GM12878 (cell line): Measurements from ENCODE around the gene DPM2. TPM values are rescaled to one million over a fixed set of nuclear protein-coding genes. Genes with fewer than 3 reads are reported as not detected.

Experiments used
- ATAC-seq: fragments of 200-7000 bp; cut with Tn5 transposase; 3 replicates; pipeline ENCODE4 v1.9.1; 2020; ENCODE audit warnings: mild to moderate bottlenecking, moderate library complexity
- BruUV-seq: library from RNA; stranded (reverse); fragments of 400-500 nt; replicated peaks from 2 replicates; lab custom pipeline; 2021; lab: Mats Ljungman, UMichigan
- CTCF ChIA-PET: fragments of 300-600 bp; sonication (Branson Sonifier 250); formaldehyde crosslinking; extraction: SDS; loops from one replicate; lab custom pipeline; 2021; ENCODE audit warnings: inconsistent platforms; lab: Yijun Ruan, JAX
- POLR2A ChIA-PET: fragments of 350-600 bp; formaldehyde crosslinking; extraction: SDS; loops from one replicate; lab custom pipeline; 2021; ENCODE audit warnings: inconsistent platforms; lab: Charles Lee
- RAD21 ChIA-PET: fragments of 300-600 bp; sonication (Branson Sonifier 250); formaldehyde crosslinking; loops from one replicate; lab custom pipeline; 2023; ENCODE audit warnings: antibody characterized with exemption; ENCODE audit not compliant: unreplicated experiment; lab: Charles Lee
- SMC1A ChIA-PET: fragments of 300-600 bp; sonication (Branson Sonifier 250); formaldehyde crosslinking; loops from one replicate; lab custom pipeline; 2023; ENCODE audit not compliant: unreplicated experiment, uncharacterized antibody; lab: Charles Lee
- DNase-seq: peaks from one replicate; pipeline ENCODE4 v3.0.0-alpha.2; 2011; ENCODE audit warnings: low read depth, low spot score
- FAIRE-seq: peaks from 3 replicates; lab custom pipeline; 2011; peaks lifted over from hg19 to GRCh38; lab: Jason Lieb, UNC
- H2AFZ ChIP-seq: 2 replicates; pipeline ENCODE4 v1.6.0; 2011; ENCODE audit warnings: low read depth, low read length, control low read depth; ENCODE audit not compliant: control insufficient read depth
- H3K27ac ChIP-seq: 2 replicates; pipeline ENCODE4 v1.5.1; 2011; ENCODE audit warnings: control low read depth; ENCODE audit not compliant: control insufficient read depth, insufficient read depth
- H3K27me3 ChIP-seq, 2 experiments: replicated peaks in 1 of 2; 2 replicates each; pipeline versions ENCODE4 v1.6.0 to v1.6.1; 2011; ENCODE audit warnings: low read length in 1 of 2; ENCODE audit not compliant: control insufficient read depth in 2 of 2, insufficient read depth in 2 of 2
- H3K36me3 ChIP-seq, 2 experiments: 2 replicates each; pipeline ENCODE4 v1.5.1; 2011; ENCODE audit warnings: low read length in 1 of 2; ENCODE audit not compliant: control insufficient read depth in 2 of 2, insufficient read depth in 2 of 2
- H3K4me1 ChIP-seq: 2 replicates; pipeline ENCODE4 v1.6.1; 2011; ENCODE audit warnings: mild to moderate bottlenecking, low read length, moderate library complexity, mixed read lengths; ENCODE audit not compliant: control insufficient read depth, insufficient read depth
- H3K4me2 ChIP-seq: 2 replicates; pipeline ENCODE4 v1.6.0; 2011; ENCODE audit warnings: control low read depth; ENCODE audit not compliant: control insufficient read depth, insufficient read depth
- H3K4me3 ChIP-seq: fragments of 200-600 bp; sonication (generic); 2 replicates; pipeline ENCODE4 v1.5.1; 2016
- H3K79me2 ChIP-seq: 2 replicates; pipeline ENCODE4 v1.6.0; 2011; ENCODE audit warnings: low read length; ENCODE audit not compliant: control insufficient read depth, insufficient read depth
- H3K9ac ChIP-seq: 2 replicates; pipeline ENCODE4 v1.8.0; 2011; ENCODE audit warnings: low read length, control low read depth, mixed read lengths; ENCODE audit not compliant: control insufficient read depth, insufficient read depth
- H3K9me3 ChIP-seq: replicated peaks from 3 replicates; pipeline ENCODE4 v1.5.1; 2011; ENCODE audit warnings: mild to moderate bottlenecking, low read length; ENCODE audit not compliant: control insufficient read depth, insufficient read depth
- H4K20me1 ChIP-seq: 2 replicates; pipeline ENCODE4 v1.6.0; 2011; ENCODE audit not compliant: control insufficient read depth, insufficient read depth
- BMI1 ChIP-seq: fragments of 450-650 bp; IDR thresholded peaks from 2 replicates; pipeline ENCODE4 v1.6.1; 2016; ENCODE audit warnings: mild to moderate bottlenecking, moderate library complexity, borderline replicate concordance
- E4F1 ChIP-seq: fragments of 450-650 bp; IDR thresholded peaks from 2 replicates; pipeline ENCODE4 v1.6.1; 2018; ENCODE audit warnings: borderline replicate concordance, mild to moderate bottlenecking; ENCODE audit not compliant: partially characterized antibody
- FOXM1 ChIP-seq: IDR thresholded peaks from 2 replicates; pipeline ENCODE4 v1.6.1; 2012; ENCODE audit warnings: low read depth, mild to moderate bottlenecking, inconsistent platforms, low read length, moderate library complexity
- IKZF2 ChIP-seq, 2 experiments: fragments of 450-650 bp; IDR thresholded peaks; 2 replicates each; pipeline ENCODE4 v1.6.1; 2017; ENCODE audit warnings: mild to moderate bottlenecking in 2 of 2, moderate library complexity in 2 of 2
- PAX8 ChIP-seq: fragments of 450-650 bp; IDR thresholded peaks from 2 replicates; pipeline ENCODE4 v1.6.1; 2017; ENCODE audit warnings: mild to moderate bottlenecking, moderate library complexity
- POLR2A ChIP-seq: IDR thresholded peaks from 2 replicates; pipeline ENCODE4 v1.6.1; 2011; ENCODE audit warnings: low read depth, mild to moderate bottlenecking, low read length
- POLR2AphosphoS2 ChIP-seq: IDR thresholded peaks from 2 replicates; pipeline ENCODE4 v1.6.1; 2011; ENCODE audit warnings: low read depth, mild to moderate bottlenecking, low read length, improper control_type of control experiment, moderate library complexity
- SIX5 ChIP-seq: IDR thresholded peaks from 2 replicates; pipeline ENCODE4 v1.6.1; 2011; ENCODE audit warnings: mild to moderate bottlenecking, low read depth, low read length, moderate library complexity; ENCODE audit not compliant: severe bottlenecking
- SPI1 ChIP-seq: IDR thresholded peaks from 2 replicates; pipeline ENCODE4 v1.6.1; 2011; ENCODE audit warnings: low read depth, mild to moderate bottlenecking, low read length, moderate library complexity, borderline replicate concordance; ENCODE audit not compliant: insufficient read depth
- SREBF2 ChIP-seq: IDR thresholded peaks from 2 replicates; pipeline ENCODE4 v1.6.1; 2012; ENCODE audit warnings: mild to moderate bottlenecking, low read length
- SUPT20H ChIP-seq: IDR thresholded peaks from 2 replicates; pipeline ENCODE4 v1.6.1; 2011; ENCODE audit warnings: low read depth, mild to moderate bottlenecking, low read length, moderate library complexity, borderline replicate concordance; ENCODE audit not compliant: control insufficient read depth
- WGBS: methylation state at CpG from one replicate; pipeline ENCODE4 v1.1.6; 2016; ENCODE audit warnings: low lambda C conversion rate; ENCODE audit not compliant: insufficient replicate concordance, insufficient coverage; ENCODE audit errors: missing lambda C conversion rate; 5-methylcytosine and 5-hydroxymethylcytosine counted together
- in situ Hi-C: fragments of 300-500 bp; cut with MboI; formaldehyde crosslinking; loops from 9 replicates; pipeline ENCODE4 v1.14.3; 2018; ENCODE audit warnings: mixed read lengths
- intact Hi-C: fragments of 100-400 bp; cut with micrococcal nuclease; formaldehyde crosslinking; loops from one replicate; pipeline ENCODE4 v1.14.2; 2022; ENCODE audit not compliant: unreplicated experiment
- polyA plus RNA-seq, 11 experiments: library from polyadenylated mRNA; depleted of rRNA in 4 of 11; unstranded in 6 of 11; stranded (reverse) in 5 of 11; fragments of >200 nt; fragmentation: Nextera tagmentation in 4 of 11; fragmentation: Illumina TruSeq in 1 of 11; extraction: Ambion mirVana in 4 of 11; extraction: Trizol in 1 of 11; gene quantifications; 1 replicate in 1 of 11; 2 replicates in 10 of 11; pipeline versions ENCODE4 v1.2.1 to v1.2.3, GENCODE V29; 2011 to 2016; ENCODE audit warnings: inconsistent platforms in 2 of 11, missing spikeins in 2 of 11, low read depth in 1 of 11
- total RNA-seq, 4 experiments: library from RNA; depleted of rRNA in 3 of 4; stranded (reverse); fragments of >200 nt in 3 of 4; fragmentation: Illumina TruSeq in 1 of 4; extraction: Trizol in 1 of 4; gene quantifications; 2 replicates each; pipeline versions ENCODE4 v1.2.1 to v1.2.3, GENCODE V29; 2013 to 2021
- TF ChIP-seq, protein P1 (sequence below): fragments of 450-650 bp; IDR thresholded peaks from 2 replicates; pipeline ENCODE4 v1.6.1; 2017; ENCODE audit warnings: mild to moderate bottlenecking, low read depth, inconsistent platforms; ENCODE audit not compliant: poor library complexity, severe bottlenecking
- TF ChIP-seq, protein P2 (sequence below): IDR thresholded peaks from 2 replicates; pipeline ENCODE4 v1.6.1; 2011; ENCODE audit warnings: low read depth, mild to moderate bottlenecking, low read length, moderate library complexity, borderline replicate concordance; ENCODE audit errors: extremely low read depth

Gene DPM2
- total and polyA plus RNA-seq, 10 of the 15 experiments (the other 5 are each of a cell fraction or from before 2014, with no cell fraction given) = 22.7 to 77.9 (median 44.7) TPM

DNA sequence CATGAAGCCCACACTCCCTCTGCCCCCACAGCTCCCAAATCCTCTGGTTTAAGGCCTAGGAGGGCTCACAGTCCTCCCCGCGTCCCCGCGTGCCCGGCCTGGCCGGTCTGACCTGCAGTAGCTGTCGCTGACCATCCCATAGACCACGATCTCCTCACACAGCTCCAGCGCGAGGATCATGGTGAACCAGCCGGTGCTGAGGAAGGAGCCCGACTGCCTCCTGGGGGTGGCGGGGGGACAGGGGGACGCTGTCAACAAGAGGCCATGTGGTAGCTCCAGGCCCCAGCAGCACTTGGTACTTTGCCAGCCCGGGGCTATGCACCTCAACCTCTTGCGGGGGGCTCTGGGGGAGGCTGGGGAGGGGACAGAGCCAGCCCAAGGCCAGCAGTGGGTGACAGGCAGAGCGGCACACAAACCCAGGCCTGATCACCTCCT, 27.8 kb downstream of the DPM2 start:
- no TSS peak for BruUV-seq
- CTCF ChIA-PET = interaction anchor here (0.8 to 2.4 kb wide), 8 partner anchors 10 to 174 kb away, joined by 3 to 10 read pairs (median 5); partner anchors contain the start of genes ST6GALNAC6 and TOR2A
- DNase-seq = no peak
- no peak overlapping the region for H3K4me3 ChIP-seq
- H3K27me3 ChIP-seq = no peaks in the 10 kb centered on the region
- RAD21 ChIA-PET = interaction anchor here (0.6 to 1.7 kb wide), 6 partner anchors 12 to 175 kb away, joined by 3 to 11 read pairs (median 6); partner anchors contain the start of genes CDK9 and TOR2A
- FAIRE-seq = no peak
- SMC1A ChIA-PET = interaction anchor here (1.1 to 2.3 kb wide), 5 partner anchors 12 to 175 kb away, joined by 3 to 9 read pairs (median 6); partner anchors contain the start of gene TOR2A
- peaks cover 55% of the 10 kb centered on the region for H3K4me1 ChIP-seq
- no peak overlapping the region for H3K27ac ChIP-seq
- no peak overlapping the region for H3K4me2 ChIP-seq
- H3K36me3 ChIP-seq = peaks cover 10 to 22% of the 10 kb centered on the region in 2 experiments; a peak in 2 of 4 replicates
- WGBS = 91% methylated on average over 17 of the region's 17 CpGs
- POLR2A ChIA-PET = interaction anchor here (0.5 to 2.4 kb wide), 3 partner anchors 9 to 326 kb away, joined by 3 to 6 read pairs (median 3); no protein-coding TSS in a partner anchor
- in situ Hi-C loops = loop anchor here (5.0 kb wide), 1 partner anchor 173 kb away; the partner anchor contains the start of gene TOR2A
- no peaks in the 10 kb centered on the region for H3K9me3 ChIP-seq
- no peak overlapping the region for H2AFZ ChIP-seq
- TF ChIP-seq BMI1 (no peak), POLR2A (peak; percentile 36; the same call in 1 of the 2 replicates)
- TF ChIP-seq, protein P1, sequence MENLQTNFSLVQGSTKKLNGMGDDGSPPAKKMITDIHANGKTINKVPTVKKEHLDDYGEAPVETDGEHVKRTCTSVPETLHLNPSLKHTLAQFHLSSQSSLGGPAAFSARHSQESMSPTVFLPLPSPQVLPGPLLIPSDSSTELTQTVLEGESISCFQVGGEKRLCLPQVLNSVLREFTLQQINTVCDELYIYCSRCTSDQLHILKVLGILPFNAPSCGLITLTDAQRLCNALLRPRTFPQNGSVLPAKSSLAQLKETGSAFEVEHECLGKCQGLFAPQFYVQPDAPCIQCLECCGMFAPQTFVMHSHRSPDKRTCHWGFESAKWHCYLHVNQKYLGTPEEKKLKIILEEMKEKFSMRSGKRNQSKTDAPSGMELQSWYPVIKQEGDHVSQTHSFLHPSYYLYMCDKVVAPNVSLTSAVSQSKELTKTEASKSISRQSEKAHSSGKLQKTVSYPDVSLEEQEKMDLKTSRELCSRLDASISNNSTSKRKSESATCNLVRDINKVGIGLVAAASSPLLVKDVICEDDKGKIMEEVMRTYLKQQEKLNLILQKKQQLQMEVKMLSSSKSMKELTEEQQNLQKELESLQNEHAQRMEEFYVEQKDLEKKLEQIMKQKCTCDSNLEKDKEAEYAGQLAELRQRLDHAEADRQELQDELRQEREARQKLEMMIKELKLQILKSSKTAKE = no peak
- TF ChIP-seq, all 136 proteins: peak for 1
- peaks cover 22% of the 10 kb centered on the region for H3K79me2 ChIP-seq
- intact Hi-C loops = no loop called here
- ATAC-seq = no peak
- no peak overlapping the region for H3K9ac ChIP-seq
- H4K20me1 ChIP-seq = no peaks in the 10 kb centered on the region

DNA sequence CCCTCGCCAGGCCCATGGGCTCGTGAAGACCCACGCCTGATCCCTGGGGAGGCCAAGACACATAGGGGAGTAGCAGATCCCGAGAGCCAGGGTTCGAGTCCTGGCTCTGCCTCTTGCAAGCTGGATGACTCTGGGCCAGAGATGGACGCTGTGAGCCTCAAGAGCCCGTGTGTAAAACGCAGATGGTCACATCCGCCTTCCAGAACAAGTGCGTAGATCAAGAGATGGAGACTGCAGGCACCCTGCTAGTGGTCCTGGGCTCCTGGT, 29.1 kb downstream of the DPM2 start:
- RAD21 ChIA-PET = no interaction called here
- POLR2A ChIA-PET = no interaction called here
- Histone ChIP-seq H4K20me1 (no peaks in the 10 kb centered on the region), H2AFZ (no peak overlapping the region), H3K79me2 (peaks cover 15% of the 10 kb centered on the region), H3K9me3 (no peaks in the 10 kb centered on the region), H3K36me3 (peaks cover 10 to 21% of the 10 kb centered on the region in 2 experiments; a peak in 2 of 4 replicates), H3K4me1 (peaks cover 62% of the 10 kb centered on the region), H3K27me3 (no peaks in the 10 kb centered on the region), H3K9ac (no peak overlapping the region), H3K27ac (no peak overlapping the region), H3K4me2 (no peak overlapping the region), H3K4me3 (no peak overlapping the region)
- BruUV-seq = no TSS peak
- FAIRE-seq = no peak
- WGBS = 93% methylated on average over 10 of the region's 10 CpGs
- intact Hi-C loops (no loop called here), in situ Hi-C loops (no loop called here)
- DNase-seq = no peak
- ATAC-seq = no peak
- SMC1A ChIA-PET = no interaction called here
- CTCF ChIA-PET = no interaction called here
- TF ChIP-seq SUPT20H = no peak
- no peak for TF ChIP-seq IKZF2 (IDR thresholded peaks at IDR 0.05)
- no peak for TF ChIP-seq SREBF2
- no peak for TF ChIP-seq SIX5
- no peak for TF ChIP-seq FOXM1
- no peak for TF ChIP-seq PAX8
- TF ChIP-seq SPI1 = no peak
- TF ChIP-seq, protein P2, sequence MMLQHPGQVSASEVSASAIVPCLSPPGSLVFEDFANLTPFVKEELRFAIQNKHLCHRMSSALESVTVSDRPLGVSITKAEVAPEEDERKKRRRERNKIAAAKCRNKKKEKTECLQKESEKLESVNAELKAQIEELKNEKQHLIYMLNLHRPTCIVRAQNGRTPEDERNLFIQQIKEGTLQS = no peak
- no peak for TF ChIP-seq E4F1
- no peak for TF ChIP-seq POLR2AphosphoS2
